Naive thymus-derived CD4-positive, alpha-beta T cell (primary cell): ENCODE data around the gene ANKRA2. TPM values are rescaled to one million over a fixed set of nuclear protein-coding genes. Genes with fewer than 3 reads are reported as not detected.

Experiments used
- ATAC-seq: fragments of 150-1000 bp; cut with Tn5 transposase; 2 replicates; pipeline ENCODE4 v1.10.0; 2021; ENCODE audit warnings: mild to moderate bottlenecking, moderate library complexity
- CTCF ChIA-PET: fragments of 350-600 bp; sonication (Branson Sonifier 250); formaldehyde crosslinking; loops from one replicate; lab custom pipeline; 2021; ENCODE audit warnings: antibody characterized with exemption; lab: Charles Lee
- POLR2A ChIA-PET: fragments of 350-600 bp; sonication (Branson Sonifier 250); formaldehyde crosslinking; loops from one replicate; lab custom pipeline; 2021; ENCODE audit warnings: antibody characterized with exemption, inconsistent platforms; lab: Charles Lee
- DNase-seq, 9 donors: peaks; one replicate each; pipeline versions ENCODE4 v3.0.0 to v3.0.0-alpha.2; 2020 to 2022; ENCODE audit warnings: mixed read lengths in 1 of 9
- H3K27ac ChIP-seq: one replicate; pipeline ENCODE4 v1.7.0; 2013; ENCODE audit warnings: mild to moderate bottlenecking, low read depth, low read length, moderate library complexity
- H3K27me3 ChIP-seq, 2 donors: one replicate each; pipeline ENCODE4 v1.7.0; 2013; ENCODE audit warnings: low read length in 2 of 2, mild to moderate bottlenecking in 2 of 2, moderate library complexity in 2 of 2; ENCODE audit not compliant: control insufficient read depth in 2 of 2, insufficient read depth in 2 of 2
- H3K36me3 ChIP-seq, 3 experiments: 1 replicate in 2 of 3; 2 replicates in 1 of 3; pipeline ENCODE4 v1.7.0; 2013; ENCODE audit warnings: low read length in 3 of 3, mild to moderate bottlenecking in 3 of 3, moderate library complexity in 1 of 3; ENCODE audit not compliant: insufficient read depth in 3 of 3, control insufficient read depth in 2 of 3
- H3K4me1 ChIP-seq, 2 donors: one replicate each; pipeline ENCODE4 v1.7.0; 2013; ENCODE audit warnings: low read length in 2 of 2, mild to moderate bottlenecking in 2 of 2, moderate library complexity in 1 of 2; ENCODE audit not compliant: control insufficient read depth in 2 of 2, insufficient read depth in 2 of 2
- H3K4me3 ChIP-seq: 2 replicates; pipeline ENCODE4 v1.7.0; 2013; ENCODE audit warnings: mild to moderate bottlenecking, low read length
- H3K9me3 ChIP-seq, 3 experiments: 1 replicate in 2 of 3; 2 replicates in 1 of 3; pipeline ENCODE4 v1.7.0; 2013; ENCODE audit warnings: low read length in 3 of 3; ENCODE audit not compliant: control insufficient read depth in 2 of 3
- H3K27ac Mint-ChIP-seq, 9 donors: one replicate each; pipeline ENCODE4 v1.8.0; 2020 to 2022; ENCODE audit warnings: mixed read lengths in 9 of 9, mild to moderate bottlenecking in 8 of 9, moderate library complexity in 5 of 9, inconsistent platforms in 2 of 9
- H3K27me3 Mint-ChIP-seq, 5 donors: one replicate each; pipeline ENCODE4 v1.8.0; 2021 to 2022; ENCODE audit warnings: mixed read lengths in 5 of 5, mild to moderate bottlenecking in 1 of 5
- H3K36me3 Mint-ChIP-seq, 5 donors: one replicate each; pipeline ENCODE4 v1.8.0; 2020 to 2022; ENCODE audit warnings: mixed read lengths in 5 of 5, mild to moderate bottlenecking in 3 of 5, inconsistent platforms in 1 of 5
- H3K4me1 Mint-ChIP-seq, 7 donors: one replicate each; pipeline ENCODE4 v1.8.0; 2020 to 2022; ENCODE audit warnings: mixed read lengths in 7 of 7, mild to moderate bottlenecking in 3 of 7, inconsistent platforms in 1 of 7
- H3K4me3 Mint-ChIP-seq, 10 donors: one replicate each; pipeline ENCODE4 v1.8.0; 2020 to 2022; ENCODE audit warnings: mild to moderate bottlenecking in 10 of 10, mixed read lengths in 10 of 10, moderate library complexity in 6 of 10, inconsistent platforms in 2 of 10
- H3K9me3 Mint-ChIP-seq, 11 donors: one replicate each; pipeline ENCODE4 v1.8.0; 2020 to 2022; ENCODE audit warnings: mixed read lengths in 11 of 11, mild to moderate bottlenecking in 4 of 11, inconsistent platforms in 1 of 11, moderate library complexity in 1 of 11
- intact Hi-C, 2 donors: fragments of 100-400 bp; cut with micrococcal nuclease; formaldehyde crosslinking; loops; one replicate each; pipeline ENCODE4 v1.15.1; 2023
- polyA plus RNA-seq, 2 donors: library from polyadenylated mRNA; unstranded; fragments of 300-500 nt; fragmentation: Illumina TruSeq; gene quantifications; one replicate each; pipeline ENCODE4 v1.2.3, GENCODE V29; 2021
- total RNA-seq, 6 experiments: library from RNA in 5 of 6; stranded (reverse) in 5 of 6; gene quantifications; 1 replicate in 5 of 6; 2 replicates in 1 of 6; pipeline ENCODE4 v1.2.3 and lab custom pipeline; 2021 to 2026

Gene ANKRA2
- total and polyA plus RNA-seq, 7 experiments from 2014 or later, result 19.6 to 57.8 (median 31.2) TPM

GRCh38 chr5:73603998-73604397, 38.6 kb upstream of the ANKRA2 start:
- peak; percentile 56 for ATAC-seq
- Mint-ChIP-seq H3K27ac (no peak overlapping the region), H3K9me3 (peaks cover 0 to 9% (median 5%) of the 10 kb centered on the region in 11 donors), H3K27me3 (peaks cover 9 to 25% (median 15%) of the 10 kb centered on the region in 5 donors), H3K36me3 (no peaks in the 10 kb centered on the region), H3K4me1 (peaks cover 0 to 4% (median 0%) of the 10 kb centered on the region in 7 donors), H3K4me3 (no peak overlapping the region)
- ChIA-PET POLR2A (no interaction called here), CTCF (no interaction called here)
- no peak for DNase-seq
- intact Hi-C loops, result no loop called here
- no peak overlapping the region for H3K4me3 ChIP-seq
- no peak overlapping the region for H3K27ac ChIP-seq
- H3K4me1 ChIP-seq, result no peaks in the 10 kb centered on the region
- no peaks in the 10 kb centered on the region for H3K27me3 ChIP-seq
- H3K36me3 ChIP-seq, result no peaks in the 10 kb centered on the region
- no peaks in the 10 kb centered on the region for H3K9me3 ChIP-seq

- H3K4me3 Mint-ChIP-seq, result no peak overlapping the region
- H3K36me3 ChIP-seq, result no peaks in the 10 kb centered on the region
- no peaks in the 10 kb centered on the region for H3K27me3 ChIP-seq
- peaks cover 0 to 9% (median 5%) of the 10 kb centered on the region in 11 donors for H3K9me3 Mint-ChIP-seq
- ATAC-seq (no peak), DNase-seq (no peak)
- intact Hi-C loops, result no loop called here
- H3K4me1 ChIP-seq, result no peaks in the 10 kb centered on the region
- H3K9me3 ChIP-seq, result no peaks in the 10 kb centered on the region
- peaks cover 0 to 3% (median 0%) of the 10 kb centered on the region in 5 donors for H3K36me3 Mint-ChIP-seq
- POLR2A ChIA-PET, result no interaction called here
- H3K27ac Mint-ChIP-seq, result no peak overlapping the region
- peaks cover 0 to 4% (median 0%) of the 10 kb centered on the region in 7 donors for H3K4me1 Mint-ChIP-seq
- CTCF ChIA-PET, result no interaction called here
- H3K27me3 Mint-ChIP-seq, result peaks cover 4 to 22% (median 16%) of the 10 kb centered on the region in 5 donors
- no peak overlapping the region for H3K27ac ChIP-seq
- H3K4me3 ChIP-seq, result no peak overlapping the region
Measured at GRCh38 chr5:73599380-73599779, 33.9 kb upstream of the ANKRA2 start.

- H3K27ac ChIP-seq, result no peak overlapping the region
- no peaks in the 10 kb centered on the region for H3K4me1 ChIP-seq
- Mint-ChIP-seq H3K27me3 (peaks cover 2 to 24% (median 13%) of the 10 kb centered on the region in 5 donors), H3K27ac (no peak overlapping the region), H3K4me1 (no peaks in the 10 kb centered on the region), H3K4me3 (no peak overlapping the region), H3K36me3 (peaks cover 0 to 3% (median 0%) of the 10 kb centered on the region in 5 donors), H3K9me3 (peaks cover 0 to 4% (median 3%) of the 10 kb centered on the region in 11 donors)
- no peak overlapping the region for H3K4me3 ChIP-seq
- H3K27me3 ChIP-seq, result no peaks in the 10 kb centered on the region
- DNase-seq, result no peak
- no peaks in the 10 kb centered on the region for H3K36me3 ChIP-seq
- no peak for ATAC-seq
- intact Hi-C loops, result loop anchor here in 1 of 2 donors (2.0 kb wide), 1 partner anchor 78 kb away; no protein-coding TSS in a partner anchor
- CTCF ChIA-PET, result interaction anchor here (0.9 kb wide), 1 partner anchor 196 kb away, joined by 4 read pairs; no protein-coding TSS in a partner anchor
- POLR2A ChIA-PET, result no interaction called here
- H3K9me3 ChIP-seq, result no peaks in the 10 kb centered on the region
Measured at GRCh38 chr5:73596705-73597328, 31.4 kb upstream of the ANKRA2 start.

- ChIA-PET CTCF (interaction anchor here (5.0 kb wide), 1 partner anchor 200 kb away, joined by 44 read pairs; no protein-coding TSS in a partner anchor), POLR2A (no interaction called here)
- Mint-ChIP-seq H3K4me1 (no peaks in the 10 kb centered on the region), H3K27ac (no peak overlapping the region), H3K27me3 (peaks cover 0 to 5% (median 0%) of the 10 kb centered on the region in 5 donors), H3K36me3 (no peaks in the 10 kb centered on the region), H3K9me3 (no peaks in the 10 kb centered on the region), H3K4me3 (no peak overlapping the region)
- Histone ChIP-seq H3K36me3 (no peaks in the 10 kb centered on the region), H3K27ac (no peak overlapping the region), H3K9me3 (no peaks in the 10 kb centered on the region), H3K27me3 (no peaks in the 10 kb centered on the region), H3K4me1 (no peaks in the 10 kb centered on the region), H3K4me3 (no peak overlapping the region)
- intact Hi-C loops, result loop anchor here (5.0 kb wide), 2 partner anchors 100 to 310 kb away; no protein-coding TSS in a partner anchor
- no peak for DNase-seq
- ATAC-seq, result no peak
Measured at GRCh38 chr5:73592551-73592950, 27.1 kb upstream of the ANKRA2 start.

- no peak for DNase-seq
- H3K9me3 ChIP-seq, result no peaks in the 10 kb centered on the region
- H3K4me3 Mint-ChIP-seq, result no peak overlapping the region
- POLR2A ChIA-PET, result no interaction called here
- H3K9me3 Mint-ChIP-seq, result no peaks in the 10 kb centered on the region
- peaks cover 0 to 5% (median 0%) of the 10 kb centered on the region in 5 donors for H3K27me3 Mint-ChIP-seq
- CTCF ChIA-PET, result interaction anchor here (0.5 to 5.0 kb wide), 7 partner anchors 10 to 310 kb away, joined by 3 to 44 read pairs (median 3); no protein-coding TSS in a partner anchor
- no peak overlapping the region for H3K4me3 ChIP-seq
- no peaks in the 10 kb centered on the region for H3K4me1 Mint-ChIP-seq
- no peak for ATAC-seq
- no peaks in the 10 kb centered on the region for H3K36me3 ChIP-seq
- no peaks in the 10 kb centered on the region for H3K27me3 ChIP-seq
- H3K27ac Mint-ChIP-seq, result no peak overlapping the region
- no peak overlapping the region for H3K27ac ChIP-seq
- H3K4me1 ChIP-seq, result no peaks in the 10 kb centered on the region
- intact Hi-C loops, result loop anchor here (1.0 to 5.0 kb wide), 4 partner anchors 100 to 1057 kb away; no protein-coding TSS in a partner anchor
- H3K36me3 Mint-ChIP-seq, result no peaks in the 10 kb centered on the region
Measured at GRCh38 chr5:73591698-73592501, 26.5 kb upstream of the ANKRA2 start.

- ChIA-PET CTCF (interaction anchor here (0.6 to 5.0 kb wide), 6 partner anchors 10 to 311 kb away, joined by 3 to 44 read pairs (median 3); no protein-coding TSS in a partner anchor), POLR2A (no interaction called here)
- no peaks in the 10 kb centered on the region for H3K9me3 Mint-ChIP-seq
- Histone ChIP-seq H3K4me3 (no peak overlapping the region), H3K9me3 (no peaks in the 10 kb centered on the region), H3K36me3 (no peaks in the 10 kb centered on the region), H3K27me3 (no peaks in the 10 kb centered on the region), H3K27ac (no peak overlapping the region), H3K4me1 (no peaks in the 10 kb centered on the region)
- H3K36me3 Mint-ChIP-seq, result no peaks in the 10 kb centered on the region
- no peak overlapping the region for H3K27ac Mint-ChIP-seq
- H3K4me3 Mint-ChIP-seq, result no peak overlapping the region
- intact Hi-C loops, result loop anchor here (1.0 to 5.0 kb wide), 4 partner anchors 101 to 1058 kb away; no protein-coding TSS in a partner anchor
- ATAC-seq (peak; percentile 82), DNase-seq (peak in 7 of 9 donors; percentile 46 to 71 (median 61))
- no peaks in the 10 kb centered on the region for H3K4me1 Mint-ChIP-seq
- H3K27me3 Mint-ChIP-seq, result peaks cover 0 to 2% (median 0%) of the 10 kb centered on the region in 5 donors
Measured at GRCh38 chr5:73591102-73591695, 25.8 kb upstream of the ANKRA2 start.
